ENCODE results near the gene F2RL3. TPM values are rescaled to one million over a fixed set of nuclear protein-coding genes. Genes with fewer than 3 reads are reported as not detected.

Gene F2RL3
- total and polyA plus RNA-seq, 2 donors = 0.19 to 1.9 TPM

DNA sequence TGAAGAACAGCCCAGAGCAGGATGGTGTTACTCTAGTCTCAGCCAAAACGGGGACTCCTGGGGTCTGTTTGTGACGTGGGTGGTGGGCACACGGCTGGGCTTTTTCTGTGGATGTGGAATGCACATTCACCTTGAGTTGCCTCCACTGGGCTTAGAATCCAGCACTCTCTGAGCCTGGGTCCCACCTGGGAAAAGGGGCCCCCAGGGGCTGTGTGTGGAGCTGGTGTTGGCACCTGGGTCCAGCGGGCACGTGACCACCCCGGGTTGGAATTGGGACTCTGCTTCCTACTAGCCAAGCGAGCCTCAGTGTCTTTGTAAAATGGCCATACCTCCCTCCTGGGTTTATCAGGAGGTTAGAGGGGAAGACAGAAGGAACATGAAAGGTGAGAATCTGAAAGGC is 29.2 kb upstream of the F2RL3 start:
- H3K9me3 ChIP-seq (ENCODE audit: control insufficient read depth in 2 of 2, insufficient read depth in 1 of 2, low read length in 1 of 2) = no peaks in the 10 kb centered on the region
- DNase-seq (ENCODE audit: low read depth in 6 of 9, low spot score in 9 of 9) = no peak
- H3K4me1 ChIP-seq (ENCODE audit: control insufficient read depth in 2 of 2, insufficient read depth in 2 of 2, low read length in 2 of 2) = no peaks in the 10 kb centered on the region
- H3K27me3 ChIP-seq (ENCODE audit: control insufficient read depth in 2 of 2, insufficient read depth in 1 of 2, low read length in 1 of 2) = no peaks in the 10 kb centered on the region
- WGBS = 98% methylated on average over 7 of the region's 7 CpGs
- no peak overlapping the region for H3K4me3 ChIP-seq (ENCODE audit: low read length in 2 of 2)
- no peak overlapping the region for H3K27ac ChIP-seq (ENCODE audit: low read depth in 1 of 2, low read length in 1 of 2)
- peaks cover 18 to 28% of the 10 kb centered on the region in 2 donors for H3K36me3 ChIP-seq (ENCODE audit: control insufficient read depth in 2 of 2, insufficient read depth in 2 of 2, low read length in 1 of 2)

DNA sequence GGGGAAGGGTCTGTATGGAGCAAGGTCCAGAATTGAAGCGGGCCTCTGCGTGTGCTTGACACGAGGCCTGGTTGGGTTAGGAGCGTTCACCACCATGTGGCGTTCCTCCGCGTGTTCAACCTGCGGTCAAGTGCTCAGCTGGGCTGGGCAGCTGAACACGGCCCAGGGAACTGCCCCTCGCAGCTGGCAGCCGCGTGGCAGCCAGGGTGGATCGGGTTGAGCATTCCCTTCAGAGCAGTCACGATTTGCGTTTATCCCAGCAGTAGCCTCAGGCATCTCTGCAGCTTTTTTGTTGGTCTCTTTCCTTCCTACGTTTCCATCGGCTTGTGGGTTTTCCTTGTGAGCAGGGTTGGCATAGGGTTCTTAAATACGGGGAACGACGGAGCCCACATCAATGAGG is 28.7 kb upstream of the F2RL3 start:
- Histone ChIP-seq H3K9me3 (ENCODE audit: control insufficient read depth in 2 of 2, insufficient read depth in 1 of 2, low read length in 1 of 2) (no peaks in the 10 kb centered on the region), H3K27me3 (ENCODE audit: control insufficient read depth in 2 of 2, insufficient read depth in 1 of 2, low read length in 1 of 2) (no peaks in the 10 kb centered on the region), H3K27ac (ENCODE audit: low read depth in 1 of 2, low read length in 1 of 2) (no peak overlapping the region), H3K4me3 (ENCODE audit: low read length in 2 of 2) (no peak overlapping the region), H3K36me3 (ENCODE audit: control insufficient read depth in 2 of 2, insufficient read depth in 2 of 2, low read length in 1 of 2) (peaks cover 19 to 26% of the 10 kb centered on the region in 2 donors), H3K4me1 (ENCODE audit: control insufficient read depth in 2 of 2, insufficient read depth in 2 of 2, low read length in 2 of 2) (no peaks in the 10 kb centered on the region)
- WGBS = 99% methylated on average over 20 of the region's 20 CpGs
- no peak for DNase-seq (ENCODE audit: low read depth in 6 of 9, low spot score in 9 of 9)

DNA sequence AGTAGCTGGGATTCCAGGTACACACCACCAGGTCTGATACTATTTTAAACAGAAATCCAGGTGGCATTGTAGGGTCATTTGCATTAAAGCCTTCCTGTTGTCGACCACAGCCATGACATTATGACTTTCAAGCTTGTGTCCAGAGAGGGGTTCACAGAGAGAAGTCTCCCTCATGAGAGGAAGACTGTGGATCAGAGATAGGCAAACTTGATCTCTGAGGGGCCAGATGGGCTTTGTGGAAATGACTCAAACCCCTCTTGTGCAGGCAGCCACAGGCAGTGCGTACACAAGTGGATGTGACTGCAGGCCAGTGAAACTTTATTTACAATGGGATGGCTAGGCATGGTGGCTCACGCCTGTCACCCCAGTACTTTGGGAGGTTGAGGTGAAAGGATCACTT is 27.8 kb upstream of the F2RL3 start:
- WGBS = 97% methylated on average over 3 of the region's 3 CpGs
- Histone ChIP-seq H3K36me3 (ENCODE audit: control insufficient read depth in 2 of 2, insufficient read depth in 2 of 2, low read length in 1 of 2) (peaks cover 26 to 35% of the 10 kb centered on the region in 2 donors), H3K27me3 (ENCODE audit: control insufficient read depth in 2 of 2, insufficient read depth in 1 of 2, low read length in 1 of 2) (no peaks in the 10 kb centered on the region), H3K27ac (ENCODE audit: low read depth in 1 of 2, low read length in 1 of 2) (no peak overlapping the region), H3K4me3 (ENCODE audit: low read length in 2 of 2) (no peak overlapping the region), H3K4me1 (ENCODE audit: control insufficient read depth in 2 of 2, insufficient read depth in 2 of 2, low read length in 2 of 2) (no peaks in the 10 kb centered on the region), H3K9me3 (ENCODE audit: control insufficient read depth in 2 of 2, insufficient read depth in 1 of 2, low read length in 1 of 2) (no peaks in the 10 kb centered on the region)
- DNase-seq (ENCODE audit: low read depth in 6 of 9, low spot score in 9 of 9) = no peak

DNA sequence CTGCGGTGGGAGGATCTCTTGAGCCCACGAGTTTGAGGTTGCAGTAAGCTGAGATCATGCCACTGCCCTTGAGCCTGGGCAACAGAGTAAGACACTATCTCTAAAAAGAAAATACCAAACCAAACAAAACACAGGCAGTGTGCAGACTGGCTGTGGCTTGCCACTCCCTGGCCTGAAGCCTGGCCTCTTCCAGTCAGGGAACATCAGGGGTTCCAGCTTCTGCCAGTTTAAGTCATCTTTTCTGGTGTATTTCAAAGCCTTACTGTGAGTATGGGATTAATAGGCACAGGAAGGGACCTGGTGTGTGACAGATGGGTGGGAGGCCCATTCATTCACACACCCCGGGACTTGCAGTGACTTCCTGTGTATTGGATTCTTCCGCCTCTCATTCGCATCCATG is 27.0 kb upstream of the F2RL3 start:
- H3K36me3 ChIP-seq (ENCODE audit: control insufficient read depth in 2 of 2, insufficient read depth in 2 of 2, low read length in 1 of 2) = peaks cover 32 to 43% of the 10 kb centered on the region in 2 donors
- 98% methylated on average over 5 of the region's 5 CpGs for WGBS
- no peak for DNase-seq (ENCODE audit: low read depth in 6 of 9, low spot score in 9 of 9)

DNA sequence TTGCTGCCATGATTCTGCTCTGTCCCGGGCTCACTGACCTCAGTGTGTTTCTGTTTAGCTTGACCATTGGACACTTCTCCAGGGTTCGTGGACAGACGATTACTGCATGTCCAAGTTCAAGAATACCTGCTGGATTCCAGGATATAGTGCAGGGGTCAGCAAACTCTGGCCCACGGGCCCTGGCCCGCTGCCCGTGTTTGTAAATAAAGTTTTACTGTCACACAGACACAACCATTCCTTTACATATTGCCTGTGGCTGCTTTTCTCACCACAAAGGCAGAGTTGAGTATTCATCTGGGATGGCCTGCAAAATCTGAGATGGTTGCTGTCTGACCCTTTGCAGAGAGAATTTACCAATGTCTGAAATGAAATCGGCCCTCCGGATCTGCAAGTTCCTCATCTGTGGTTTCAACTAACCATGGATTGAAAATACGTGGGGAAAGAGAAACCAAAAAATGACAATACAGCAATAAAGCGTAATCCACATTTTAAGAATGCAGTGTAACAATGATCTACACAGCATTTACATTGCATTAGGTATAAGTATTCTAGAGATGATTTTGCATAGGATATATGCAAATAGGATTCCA is 25.9 kb upstream of the F2RL3 start:
- Histone ChIP-seq H3K9me3 (ENCODE audit: control insufficient read depth in 2 of 2, insufficient read depth in 1 of 2, low read length in 1 of 2) (no peaks in the 10 kb centered on the region), H3K36me3 (ENCODE audit: control insufficient read depth in 2 of 2, insufficient read depth in 2 of 2, low read length in 1 of 2) (peaks cover 39 to 54% of the 10 kb centered on the region in 2 donors), H3K4me1 (ENCODE audit: control insufficient read depth in 2 of 2, insufficient read depth in 2 of 2, low read length in 2 of 2) (no peaks in the 10 kb centered on the region), H3K27ac (ENCODE audit: low read depth in 1 of 2, low read length in 1 of 2) (no peak overlapping the region), H3K4me3 (ENCODE audit: low read length in 2 of 2) (no peak overlapping the region), H3K27me3 (ENCODE audit: control insufficient read depth in 2 of 2, insufficient read depth in 1 of 2, low read length in 1 of 2) (no peaks in the 10 kb centered on the region)
- no peak for DNase-seq (ENCODE audit: low read depth in 6 of 9, low spot score in 9 of 9)
- WGBS = 72% methylated on average over 10 of the region's 10 CpGs

More for the DNA sequence above, 27.0 kb upstream of the F2RL3 start:
- no peak overlapping the region for H3K4me3 ChIP-seq (ENCODE audit: low read length in 2 of 2)
- no peaks in the 10 kb centered on the region for H3K4me1 ChIP-seq (ENCODE audit: control insufficient read depth in 2 of 2, insufficient read depth in 2 of 2, low read length in 2 of 2)
- no peaks in the 10 kb centered on the region for H3K27me3 ChIP-seq (ENCODE audit: control insufficient read depth in 2 of 2, insufficient read depth in 1 of 2, low read length in 1 of 2)
- H3K9me3 ChIP-seq (ENCODE audit: control insufficient read depth in 2 of 2, insufficient read depth in 1 of 2, low read length in 1 of 2) = no peaks in the 10 kb centered on the region
- H3K27ac ChIP-seq (ENCODE audit: low read depth in 1 of 2, low read length in 1 of 2) = no peak overlapping the region

DNA sequence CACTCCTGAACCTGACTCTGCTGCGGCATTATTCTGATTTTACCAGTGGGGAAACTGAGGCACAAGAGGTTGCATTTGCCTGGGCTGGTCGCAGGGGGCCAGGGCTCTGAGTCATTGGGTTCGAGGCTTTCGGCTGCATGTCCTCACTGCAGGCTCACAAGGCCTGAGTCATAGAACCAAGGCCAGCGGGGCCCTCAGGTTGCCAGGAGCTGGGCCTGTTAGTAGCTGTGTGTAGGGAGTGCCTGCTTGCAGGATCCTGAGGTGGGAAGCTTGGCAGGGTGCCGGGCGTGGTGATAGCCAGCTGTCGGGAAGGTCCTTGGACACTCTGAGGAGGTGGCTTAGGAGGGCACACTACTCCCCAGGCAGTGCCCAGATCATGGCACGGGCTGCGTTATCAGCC is 21.6 kb upstream of the F2RL3 start:
- no peak overlapping the region for H3K4me3 ChIP-seq (ENCODE audit: low read length in 2 of 2)
- no peak overlapping the region for H3K27ac ChIP-seq (ENCODE audit: low read depth in 1 of 2, low read length in 1 of 2)
- H3K4me1 ChIP-seq (ENCODE audit: control insufficient read depth in 2 of 2, insufficient read depth in 2 of 2, low read length in 2 of 2) = no peaks in the 10 kb centered on the region
- H3K27me3 ChIP-seq (ENCODE audit: control insufficient read depth in 2 of 2, insufficient read depth in 1 of 2, low read length in 1 of 2) = no peaks in the 10 kb centered on the region
- H3K9me3 ChIP-seq (ENCODE audit: control insufficient read depth in 2 of 2, insufficient read depth in 1 of 2, low read length in 1 of 2) = no peaks in the 10 kb centered on the region
- DNase-seq (ENCODE audit: low read depth in 6 of 9, low spot score in 9 of 9) = no peak
- H3K36me3 ChIP-seq (ENCODE audit: control insufficient read depth in 2 of 2, insufficient read depth in 2 of 2, low read length in 1 of 2) = peaks cover 58 to 79% of the 10 kb centered on the region in 2 donors
- 96% methylated on average over 10 of the region's 10 CpGs for WGBS

DNA sequence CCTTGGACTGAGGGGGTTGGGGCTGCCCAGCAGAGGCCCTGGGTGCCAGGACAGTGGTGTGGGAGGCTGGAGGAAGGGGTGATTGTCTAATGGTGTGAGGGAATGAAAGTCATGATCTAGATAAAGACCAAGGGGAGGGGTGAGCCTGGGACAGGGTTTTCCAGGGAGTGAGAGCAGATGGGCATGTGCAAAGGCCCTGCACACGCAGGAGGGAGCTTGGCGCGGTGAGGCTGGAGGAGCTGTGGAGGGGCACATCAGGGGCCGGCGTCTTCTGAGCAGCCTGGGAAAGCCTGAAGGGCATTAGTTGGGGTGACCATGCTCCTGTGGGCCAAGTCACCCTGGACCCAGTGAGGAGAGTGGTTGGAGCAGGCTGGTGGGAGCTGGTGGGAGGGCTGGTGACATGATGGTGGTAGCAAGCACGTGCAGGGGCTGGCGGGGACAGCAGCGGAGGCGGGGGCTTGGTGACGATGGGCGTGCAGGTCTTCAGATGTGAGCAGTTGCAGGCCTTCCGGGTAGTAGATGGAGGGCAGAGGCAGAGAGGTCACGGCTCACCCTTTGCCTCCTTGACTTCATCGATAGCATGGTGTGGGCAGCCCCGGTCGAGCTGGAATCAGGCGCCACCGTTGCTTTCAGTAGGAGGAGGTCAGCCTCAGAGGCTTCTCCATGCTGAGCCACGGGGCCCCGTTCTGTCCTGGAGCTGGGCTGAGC is 20.2 kb upstream of the F2RL3 start:
- DNase-seq (ENCODE audit: low read depth in 6 of 9, low spot score in 9 of 9) = no peak
- Histone ChIP-seq H3K4me3 (ENCODE audit: low read length in 2 of 2) (no peak overlapping the region), H3K9me3 (ENCODE audit: control insufficient read depth in 2 of 2, insufficient read depth in 1 of 2, low read length in 1 of 2) (no peaks in the 10 kb centered on the region), H3K27me3 (ENCODE audit: control insufficient read depth in 2 of 2, insufficient read depth in 1 of 2, low read length in 1 of 2) (no peaks in the 10 kb centered on the region), H3K27ac (ENCODE audit: low read depth in 1 of 2, low read length in 1 of 2) (no peak overlapping the region), H3K4me1 (ENCODE audit: control insufficient read depth in 2 of 2, insufficient read depth in 2 of 2, low read length in 2 of 2) (no peaks in the 10 kb centered on the region), H3K36me3 (ENCODE audit: control insufficient read depth in 2 of 2, insufficient read depth in 2 of 2, low read length in 1 of 2) (peaks cover 56 to 75% of the 10 kb centered on the region in 2 donors)
- 97% methylated on average over 20 of the region's 20 CpGs for WGBS

DNA sequence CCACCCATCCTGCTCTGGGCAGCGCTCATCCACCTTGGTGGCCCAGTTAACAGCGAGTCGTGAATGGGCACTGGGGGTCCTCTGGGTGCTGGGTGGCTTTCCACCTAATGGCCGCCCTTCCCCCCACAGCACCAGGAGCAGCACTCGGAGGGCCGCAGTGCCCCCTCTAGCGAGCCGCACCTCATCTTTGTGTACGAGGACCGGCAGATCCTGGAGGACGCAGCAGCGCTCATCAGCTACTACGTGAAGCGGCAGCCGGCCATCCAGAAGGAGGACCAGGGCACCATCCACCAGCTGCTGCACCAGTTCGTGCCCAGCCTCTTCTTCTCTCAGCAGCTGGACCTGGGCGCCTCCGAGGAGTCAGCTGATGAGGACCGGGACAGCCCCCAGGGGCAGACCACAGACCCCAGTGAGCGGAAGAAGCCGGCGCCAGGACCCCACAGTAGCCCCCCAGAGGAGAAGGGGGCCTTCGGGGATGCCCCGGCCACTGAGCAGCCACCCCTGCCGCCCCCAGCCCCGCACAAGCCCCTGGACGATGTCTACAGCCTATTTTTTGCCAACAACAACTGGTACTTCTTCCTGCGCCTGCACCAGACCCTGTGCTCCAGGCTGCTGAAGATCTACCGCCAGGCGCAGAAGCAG is 19.3 kb upstream of the F2RL3 start:
- H3K27me3 ChIP-seq (ENCODE audit: control insufficient read depth in 2 of 2, insufficient read depth in 1 of 2, low read length in 1 of 2) = no peaks in the 10 kb centered on the region
- no peaks in the 10 kb centered on the region for H3K9me3 ChIP-seq (ENCODE audit: control insufficient read depth in 2 of 2, insufficient read depth in 1 of 2, low read length in 1 of 2)
- DNase-seq (ENCODE audit: low read depth in 6 of 9, low spot score in 9 of 9) = no peak
- no peaks in the 10 kb centered on the region for H3K4me1 ChIP-seq (ENCODE audit: control insufficient read depth in 2 of 2, insufficient read depth in 2 of 2, low read length in 2 of 2)
- peaks cover 52 to 67% of the 10 kb centered on the region in 2 donors for H3K36me3 ChIP-seq (ENCODE audit: control insufficient read depth in 2 of 2, insufficient read depth in 2 of 2, low read length in 1 of 2)
- no peak overlapping the region for H3K27ac ChIP-seq (ENCODE audit: low read depth in 1 of 2, low read length in 1 of 2)
- H3K4me3 ChIP-seq (ENCODE audit: low read length in 2 of 2) = no peak overlapping the region
- WGBS = 98% methylated on average over 30 of the region's 30 CpGs

DNA sequence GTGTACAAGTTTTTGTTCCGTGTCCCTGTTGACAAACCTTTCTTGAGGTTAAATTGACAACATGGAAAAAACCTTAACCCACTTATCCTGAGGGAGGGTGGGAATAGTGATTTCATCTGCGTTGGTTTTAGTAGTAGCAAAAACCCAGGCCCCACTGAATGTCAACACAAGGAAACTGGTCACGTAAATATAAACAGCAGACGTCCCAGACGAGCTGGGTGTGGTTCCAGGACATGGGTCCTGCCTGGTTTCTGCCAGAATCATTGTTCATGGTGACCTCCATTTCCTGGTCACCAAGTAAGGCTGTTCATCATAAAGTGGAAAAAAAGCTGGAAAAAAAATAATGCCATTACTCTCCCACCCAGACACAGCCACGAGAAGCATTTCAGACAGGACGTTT is 16.9 kb upstream of the F2RL3 start:
- Histone ChIP-seq H3K4me1 (ENCODE audit: control insufficient read depth in 2 of 2, insufficient read depth in 2 of 2, low read length in 2 of 2) (no peaks in the 10 kb centered on the region), H3K27me3 (ENCODE audit: control insufficient read depth in 2 of 2, insufficient read depth in 1 of 2, low read length in 1 of 2) (no peaks in the 10 kb centered on the region), H3K27ac (ENCODE audit: low read depth in 1 of 2, low read length in 1 of 2) (no peak overlapping the region), H3K4me3 (ENCODE audit: low read length in 2 of 2) (no peak overlapping the region), H3K9me3 (ENCODE audit: control insufficient read depth in 2 of 2, insufficient read depth in 1 of 2, low read length in 1 of 2) (no peaks in the 10 kb centered on the region), H3K36me3 (ENCODE audit: control insufficient read depth in 2 of 2, insufficient read depth in 2 of 2, low read length in 1 of 2) (peaks cover 41 to 59% of the 10 kb centered on the region in 2 donors)
- no peak for DNase-seq (ENCODE audit: low read depth in 6 of 9, low spot score in 9 of 9)
- 97% methylated on average over 7 of the region's 7 CpGs for WGBS
